ENCODE measurements around the gene OARD1.

OARD1 gene

DNA sequence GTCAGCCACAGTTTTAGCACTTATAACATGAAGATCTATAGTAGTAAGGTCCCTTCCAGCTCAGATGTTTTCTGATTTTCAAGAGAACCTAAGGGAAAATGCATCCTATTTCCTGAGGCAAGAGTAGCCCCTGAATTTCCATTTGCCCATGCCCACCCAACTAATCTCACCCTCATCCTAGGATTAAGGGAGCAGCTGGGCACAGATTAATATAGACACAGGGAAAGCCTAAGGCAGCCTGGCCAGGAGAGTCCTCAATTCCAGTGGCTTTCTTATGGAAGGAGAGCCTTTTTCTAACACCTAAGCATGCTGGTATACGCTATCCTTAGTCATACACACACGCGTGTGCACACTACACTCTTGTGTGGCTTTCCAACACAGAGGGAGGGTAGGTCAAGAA is 17.6 kb downstream of the OARD1 start:
- H2BK15ac ChIP-seq (ENCODE audit: low read depth, poor library complexity, severe bottlenecking) = no peak overlapping the region
- peaks cover 7% of the 10 kb centered on the region for H3K4me1 ChIP-seq (ENCODE audit: control insufficient read depth, insufficient read depth, low read depth, low read length)
- H2BK12ac ChIP-seq (ENCODE audit: low read length in 2 of 2) = peak overlapping the region; percentile 23 to 27
- no peaks in the 10 kb centered on the region for H3K9me3 ChIP-seq (ENCODE audit: control insufficient read depth, low read length)
- no peak overlapping the region for H3K23ac ChIP-seq (ENCODE audit: low read length in 2 of 2)
- no peak overlapping the region for H3K4me3 ChIP-seq (ENCODE audit: insufficient read depth in 1 of 2, low read depth in 1 of 2, low read length in 2 of 2)
- H3K18ac ChIP-seq (ENCODE audit: low read depth in 1 of 2, low read length in 2 of 2) = peak overlapping the region in 1 of 2 experiments; percentile 37
- no peak overlapping the region for H2AK5ac ChIP-seq (ENCODE audit: low read length, severe bottlenecking)
- no peak overlapping the region for H2AFZ ChIP-seq (ENCODE audit: low read depth, low read length)
- no peak overlapping the region for H2BK5ac ChIP-seq (ENCODE audit: low read depth, low read length, poor library complexity, severe bottlenecking)
- H3K9ac ChIP-seq (ENCODE audit: low read length) = no peak overlapping the region
- H3K79me1 ChIP-seq (replicated peaks; ENCODE audit: low read length, poor library complexity, severe bottlenecking) = no peaks in the 10 kb centered on the region
- WGBS = 100% methylated on average over 2 of the region's 3 CpGs
- H4K8ac ChIP-seq (ENCODE audit: low read length) = no peak overlapping the region
- H3K4ac ChIP-seq (ENCODE audit: low read depth in 1 of 2, low read length in 2 of 2) = no peak overlapping the region
- H2BK120ac ChIP-seq (ENCODE audit: low read depth, low read length) = no peak overlapping the region
- H3K14ac ChIP-seq (ENCODE audit: low read length in 2 of 2) = no peak overlapping the region
- H4K91ac ChIP-seq (ENCODE audit: low read length) = peak overlapping the region; percentile 12
- no peak overlapping the region for H3K27ac ChIP-seq (ENCODE audit: low read length, poor library complexity, severe bottlenecking)
- H3K27me3 ChIP-seq (ENCODE audit: control insufficient read depth in 1 of 2, insufficient read depth in 1 of 2, low read length in 2 of 2) = peaks cover 0 to 5% of the 10 kb centered on the region in 2 experiments
- H3K4me2 ChIP-seq (ENCODE audit: low read length, poor library complexity, severe bottlenecking) = no peak overlapping the region
- DNase-seq = no peak
- no peaks in the 10 kb centered on the region for H3K36me3 ChIP-seq (ENCODE audit: control insufficient read depth in 1 of 2, insufficient read depth in 2 of 2, low read depth in 1 of 2, low read length in 2 of 2)

DNA sequence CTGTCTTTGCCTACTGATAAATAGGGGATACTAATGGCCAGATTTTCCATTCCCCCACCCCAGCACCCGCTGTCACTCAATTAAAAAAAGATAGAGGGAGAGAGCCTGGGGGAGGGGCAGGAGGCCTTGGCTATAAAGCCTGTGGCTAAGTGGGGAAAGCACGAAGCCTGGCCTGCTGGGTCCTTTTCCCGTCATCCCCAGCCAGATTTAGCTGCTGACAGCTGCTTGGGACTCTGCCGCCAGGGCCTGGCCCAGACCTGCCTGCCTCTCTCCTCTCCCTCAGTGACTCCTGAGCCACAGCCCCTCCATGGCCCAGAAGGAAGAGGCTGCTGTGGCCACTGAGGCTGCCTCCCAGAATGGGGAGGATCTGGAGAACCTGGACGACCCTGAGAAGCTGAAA is 19.1 kb downstream of the OARD1 start, which contains the start of gene APOBEC2:
Gene APOBEC2, plus strand, starts transcription at position 162 of the 400 bp plus-strand sequence. Its CDS starts 146 bp downstream, at position 308.
- 62% methylated on average over 4 of the region's 5 CpGs for WGBS
- H3K23ac ChIP-seq (ENCODE audit: low read length in 2 of 2) = no peak within 1 kb of the TSS
- peaks cover 0 to 5% of the 10 kb centered on the region in 2 experiments for H3K27me3 ChIP-seq (ENCODE audit: control insufficient read depth in 1 of 2, insufficient read depth in 1 of 2, low read length in 2 of 2)
- no peak within 1 kb of the TSS for H2BK120ac ChIP-seq (ENCODE audit: low read depth, low read length)
- no peak within 1 kb of the TSS for H2BK15ac ChIP-seq (ENCODE audit: low read depth, poor library complexity, severe bottlenecking)
- no peaks in the 10 kb centered on the region for H3K36me3 ChIP-seq (ENCODE audit: control insufficient read depth in 1 of 2, insufficient read depth in 2 of 2, low read depth in 1 of 2, low read length in 2 of 2)
- no peak within 1 kb of the TSS for H3K27ac ChIP-seq (ENCODE audit: low read length, poor library complexity, severe bottlenecking)
- no peak within 1 kb of the TSS for H3K14ac ChIP-seq (ENCODE audit: low read length in 2 of 2)
- DNase-seq = no peak
- H2AK5ac ChIP-seq (ENCODE audit: low read length, severe bottlenecking) = no peak within 1 kb of the TSS
- H3K18ac ChIP-seq (ENCODE audit: low read depth in 1 of 2, low read length in 2 of 2) = peak within 1 kb of the TSS in 1 of 2 experiments; percentile 24
- no peak within 1 kb of the TSS for H3K9ac ChIP-seq (ENCODE audit: low read length)
- H4K91ac ChIP-seq (ENCODE audit: low read length) = no peak within 1 kb of the TSS
- H3K9me3 ChIP-seq (ENCODE audit: control insufficient read depth, low read length) = no peaks in the 10 kb centered on the region
- no peak within 1 kb of the TSS for H2BK5ac ChIP-seq (ENCODE audit: low read depth, low read length, poor library complexity, severe bottlenecking)
- peaks cover 7% of the 10 kb centered on the region for H3K4me1 ChIP-seq (ENCODE audit: control insufficient read depth, insufficient read depth, low read depth, low read length)
- no peak within 1 kb of the TSS for H3K4me3 ChIP-seq (ENCODE audit: insufficient read depth in 1 of 2, low read depth in 1 of 2, low read length in 2 of 2)
- H2BK12ac ChIP-seq (ENCODE audit: low read length in 2 of 2) = no peak within 1 kb of the TSS
- no peak within 1 kb of the TSS for H3K4ac ChIP-seq (ENCODE audit: low read depth in 1 of 2, low read length in 2 of 2)
- no peak within 1 kb of the TSS for H4K8ac ChIP-seq (ENCODE audit: low read length)
- H2AFZ ChIP-seq (ENCODE audit: low read depth, low read length) = no peak within 1 kb of the TSS
- no peaks in the 10 kb centered on the region for H3K79me1 ChIP-seq (replicated peaks; ENCODE audit: low read length, poor library complexity, severe bottlenecking)
- no peak within 1 kb of the TSS for H3K4me2 ChIP-seq (ENCODE audit: low read length, poor library complexity, severe bottlenecking)

DNA sequence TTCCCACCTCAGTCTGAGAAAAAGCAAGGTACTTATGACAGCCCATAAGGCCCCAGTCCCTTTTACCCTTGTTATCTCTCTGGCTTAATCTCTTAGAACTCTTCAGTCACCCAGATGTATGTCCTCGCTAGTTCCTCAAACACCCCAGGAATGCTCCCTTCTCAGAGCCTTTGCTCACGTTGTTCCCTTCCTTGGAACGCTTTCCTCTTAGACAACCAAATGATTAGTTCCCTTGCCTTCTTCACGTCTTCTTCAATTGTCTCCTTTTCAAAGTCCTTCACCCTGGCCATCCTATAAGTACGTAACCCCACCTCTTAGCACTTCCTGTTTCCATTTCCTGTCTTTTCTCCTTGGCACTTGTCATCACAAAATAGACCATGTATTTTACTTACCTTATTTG is 20.3 kb downstream of the OARD1 start:
- no peak overlapping the region for H3K14ac ChIP-seq (ENCODE audit: low read length in 2 of 2)
- H3K4me3 ChIP-seq (ENCODE audit: insufficient read depth in 1 of 2, low read depth in 1 of 2, low read length in 2 of 2) = no peak overlapping the region
- no peak overlapping the region for H4K8ac ChIP-seq (ENCODE audit: low read length)
- H3K4me1 ChIP-seq (ENCODE audit: control insufficient read depth, insufficient read depth, low read depth, low read length) = peaks cover 7% of the 10 kb centered on the region
- no peak overlapping the region for H3K4me2 ChIP-seq (ENCODE audit: low read length, poor library complexity, severe bottlenecking)
- no peak overlapping the region for H3K27ac ChIP-seq (ENCODE audit: low read length, poor library complexity, severe bottlenecking)
- H3K23ac ChIP-seq (ENCODE audit: low read length in 2 of 2) = no peak overlapping the region
- H4K91ac ChIP-seq (ENCODE audit: low read length) = no peak overlapping the region
- no peaks in the 10 kb centered on the region for H3K79me1 ChIP-seq (replicated peaks; ENCODE audit: low read length, poor library complexity, severe bottlenecking)
- no peak overlapping the region for H3K9ac ChIP-seq (ENCODE audit: low read length)
- no peaks in the 10 kb centered on the region for H3K36me3 ChIP-seq (ENCODE audit: control insufficient read depth in 1 of 2, insufficient read depth in 2 of 2, low read depth in 1 of 2, low read length in 2 of 2)
- H3K18ac ChIP-seq (ENCODE audit: low read depth in 1 of 2, low read length in 2 of 2) = no peak overlapping the region
- WGBS = 66% methylated on average over 5 of the region's 5 CpGs
- no peaks in the 10 kb centered on the region for H3K9me3 ChIP-seq (ENCODE audit: control insufficient read depth, low read length)
- no peak overlapping the region for H2AFZ ChIP-seq (ENCODE audit: low read depth, low read length)
- H2BK5ac ChIP-seq (ENCODE audit: low read depth, low read length, poor library complexity, severe bottlenecking) = no peak overlapping the region
- H2BK12ac ChIP-seq (ENCODE audit: low read length in 2 of 2) = no peak overlapping the region
- no peak overlapping the region for H2AK5ac ChIP-seq (ENCODE audit: low read length, severe bottlenecking)
- DNase-seq = no peak
- H2BK120ac ChIP-seq (ENCODE audit: low read depth, low read length) = no peak overlapping the region
- peaks cover 0 to 10% of the 10 kb centered on the region in 2 experiments for H3K27me3 ChIP-seq (ENCODE audit: control insufficient read depth in 1 of 2, insufficient read depth in 1 of 2, low read length in 2 of 2)
- no peak overlapping the region for H2BK15ac ChIP-seq (ENCODE audit: low read depth, poor library complexity, severe bottlenecking)
- H3K4ac ChIP-seq (ENCODE audit: low read depth in 1 of 2, low read length in 2 of 2) = no peak overlapping the region

DNA sequence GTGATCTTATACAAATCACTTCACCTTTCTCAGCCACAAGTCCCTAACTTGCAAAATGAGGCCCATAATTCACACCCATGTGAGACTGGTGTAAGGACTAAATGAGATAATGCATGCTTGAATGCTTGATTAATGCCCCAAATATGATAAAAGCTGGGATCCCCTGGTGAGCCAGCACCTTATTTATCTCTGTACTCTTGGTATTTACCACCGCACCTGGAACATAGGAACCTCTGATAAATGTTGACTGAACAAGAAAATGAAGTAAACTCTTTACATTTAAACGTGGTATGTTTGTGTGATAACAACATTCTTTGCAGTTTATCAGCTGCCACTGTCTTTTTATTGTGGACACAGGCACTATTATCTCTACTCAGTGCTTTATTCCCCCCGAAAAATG is 21.6 kb downstream of the OARD1 start:
- Histone ChIP-seq H3K36me3 (ENCODE audit: control insufficient read depth in 1 of 2, insufficient read depth in 2 of 2, low read depth in 1 of 2, low read length in 2 of 2) (no peaks in the 10 kb centered on the region), H2BK15ac (ENCODE audit: low read depth, poor library complexity, severe bottlenecking) (no peak overlapping the region), H3K4me2 (ENCODE audit: low read length, poor library complexity, severe bottlenecking) (no peak overlapping the region), H3K23ac (ENCODE audit: low read length in 2 of 2) (no peak overlapping the region), H3K9ac (ENCODE audit: low read length) (no peak overlapping the region), H3K14ac (ENCODE audit: low read length in 2 of 2) (no peak overlapping the region), H4K8ac (ENCODE audit: low read length) (no peak overlapping the region), H2AFZ (ENCODE audit: low read depth, low read length) (no peak overlapping the region), H3K4ac (ENCODE audit: low read depth in 1 of 2, low read length in 2 of 2) (no peak overlapping the region), H4K91ac (ENCODE audit: low read length) (no peak overlapping the region), H3K4me3 (ENCODE audit: insufficient read depth in 1 of 2, low read depth in 1 of 2, low read length in 2 of 2) (no peak overlapping the region), H3K4me1 (ENCODE audit: control insufficient read depth, insufficient read depth, low read depth, low read length) (peaks cover 8% of the 10 kb centered on the region), H2BK5ac (ENCODE audit: low read depth, low read length, poor library complexity, severe bottlenecking) (no peak overlapping the region), H3K27ac (ENCODE audit: low read length, poor library complexity, severe bottlenecking) (no peak overlapping the region), H3K27me3 (ENCODE audit: control insufficient read depth in 1 of 2, insufficient read depth in 1 of 2, low read length in 2 of 2) (peaks cover 0 to 10% of the 10 kb centered on the region in 2 experiments), H2BK12ac (ENCODE audit: low read length in 2 of 2) (no peak overlapping the region), H3K9me3 (ENCODE audit: control insufficient read depth, low read length) (no peaks in the 10 kb centered on the region), H3K18ac (ENCODE audit: low read depth in 1 of 2, low read length in 2 of 2) (no peak overlapping the region), H2BK120ac (ENCODE audit: low read depth, low read length) (no peak overlapping the region), H3K79me1 (replicated peaks; ENCODE audit: low read length, poor library complexity, severe bottlenecking) (no peaks in the 10 kb centered on the region), H2AK5ac (ENCODE audit: low read length, severe bottlenecking) (no peak overlapping the region)
- no peak for DNase-seq
- WGBS = 69% methylated on average over 3 of the region's 3 CpGs
